ENCODE results near the gene CDK16.

DNA sequence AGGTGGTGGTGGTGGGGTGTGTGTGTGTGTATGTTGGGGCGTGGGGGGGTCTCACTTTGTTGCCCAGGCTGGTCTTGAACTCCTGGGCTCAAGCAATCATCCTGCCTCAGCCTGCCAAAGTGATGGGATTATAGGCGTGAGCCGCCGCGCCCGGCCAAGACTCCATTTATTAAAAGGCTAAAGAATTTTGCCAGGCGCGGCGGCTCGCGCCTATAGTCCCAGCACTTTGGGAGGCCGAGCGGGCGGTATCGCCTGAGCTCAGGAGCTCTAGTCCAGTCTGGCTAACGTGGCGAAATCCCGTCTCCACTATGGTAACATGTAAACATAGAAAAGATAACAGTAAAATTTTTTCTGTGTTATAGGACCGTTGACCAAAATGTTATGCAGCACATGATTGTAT lies 28.6 kb upstream of the CDK16 start:
- no peak for TF ChIP-seq POLR2A (IDR thresholded peaks at IDR 0.05; ENCODE audit: low read depth)
- TF ChIP-seq, protein P1, sequence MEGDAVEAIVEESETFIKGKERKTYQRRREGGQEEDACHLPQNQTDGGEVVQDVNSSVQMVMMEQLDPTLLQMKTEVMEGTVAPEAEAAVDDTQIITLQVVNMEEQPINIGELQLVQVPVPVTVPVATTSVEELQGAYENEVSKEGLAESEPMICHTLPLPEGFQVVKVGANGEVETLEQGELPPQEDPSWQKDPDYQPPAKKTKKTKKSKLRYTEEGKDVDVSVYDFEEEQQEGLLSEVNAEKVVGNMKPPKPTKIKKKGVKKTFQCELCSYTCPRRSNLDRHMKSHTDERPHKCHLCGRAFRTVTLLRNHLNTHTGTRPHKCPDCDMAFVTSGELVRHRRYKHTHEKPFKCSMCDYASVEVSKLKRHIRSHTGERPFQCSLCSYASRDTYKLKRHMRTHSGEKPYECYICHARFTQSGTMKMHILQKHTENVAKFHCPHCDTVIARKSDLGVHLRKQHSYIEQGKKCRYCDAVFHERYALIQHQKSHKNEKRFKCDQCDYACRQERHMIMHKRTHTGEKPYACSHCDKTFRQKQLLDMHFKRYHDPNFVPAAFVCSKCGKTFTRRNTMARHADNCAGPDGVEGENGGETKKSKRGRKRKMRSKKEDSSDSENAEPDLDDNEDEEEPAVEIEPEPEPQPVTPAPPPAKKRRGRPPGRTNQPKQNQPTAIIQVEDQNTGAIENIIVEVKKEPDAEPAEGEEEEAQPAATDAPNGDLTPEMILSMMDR (IDR thresholded peaks at IDR 0.05) = no peak
- TF ChIP-seq POLR2AphosphoS5 (IDR thresholded peaks at IDR 0.05) = no peak
- TF ChIP-seq EP300 (IDR thresholded peaks at IDR 0.05) = no peak
